OCI-LY7 (cell line): ENCODE data around the gene C2CD4B. TPM values are rescaled to one million over a fixed set of nuclear protein-coding genes. Genes with fewer than 3 reads are reported as not detected.

Source experiments
- BruUV-seq: library from RNA; stranded (reverse); fragments of 400-500 nt; replicated peaks from 2 replicates; lab custom pipeline; 2021; lab: Mats Ljungman, UMichigan
- CTCF ChIA-PET: fragments of 300-600 bp; sonication (Branson Sonifier 250); formaldehyde crosslinking; loops from one replicate; lab custom pipeline; 2022; ENCODE audit warnings: antibody characterized with exemption; ENCODE audit not compliant: unreplicated experiment; lab: Charles Lee
- POLR2A ChIA-PET: fragments of 300-600 bp; sonication (Branson Sonifier 250); formaldehyde crosslinking; loops from one replicate; lab custom pipeline; 2022; ENCODE audit warnings: antibody characterized with exemption; lab: Charles Lee
- DNase-seq: peaks from one replicate; pipeline ENCODE4 v3.0.0-alpha.2; 2015; ENCODE audit warnings: low spot score
- H2AFZ ChIP-seq: fragments of 200-600 bp; sonication (generic), shearing (Covaris generic); 2 replicates; pipeline ENCODE4 v1.6.1; 2014; ENCODE audit warnings: mild to moderate bottlenecking, antibody characterized with exemption, low read length, moderate library complexity
- H3K27ac ChIP-seq: fragments of 200-600 bp; sonication (generic); 2 replicates; pipeline ENCODE4 v1.5.1; 2014; ENCODE audit warnings: mixed run types, low read depth, mild to moderate bottlenecking, moderate library complexity, low read length, inconsistent platforms; ENCODE audit not compliant: poor library complexity, severe bottlenecking
- H3K36me3 ChIP-seq: fragments of 200-600 bp; sonication (generic); 2 replicates; pipeline ENCODE4 v1.6.1; 2014; ENCODE audit warnings: mild to moderate bottlenecking, antibody characterized with exemption, low read length, moderate library complexity, mixed read lengths; ENCODE audit not compliant: insufficient read depth
- H3K4me1 ChIP-seq: fragments of 200-600 bp; sonication (generic); 2 replicates; pipeline ENCODE4 v1.5.1; 2014; ENCODE audit warnings: mild to moderate bottlenecking, low read length; ENCODE audit not compliant: insufficient read depth, poor library complexity, severe bottlenecking
- H3K4me2 ChIP-seq: fragments of 200-600 bp; sonication (generic); 2 replicates; pipeline ENCODE4 v1.6.1; 2014; ENCODE audit warnings: mild to moderate bottlenecking, low read length
- H3K4me3 ChIP-seq: fragments of 200-600 bp; sonication (generic); 2 replicates; pipeline ENCODE4 v1.5.1; 2014; ENCODE audit warnings: mild to moderate bottlenecking, low read depth, low read length; ENCODE audit not compliant: poor library complexity, severe bottlenecking
- H3K79me2 ChIP-seq: fragments of 200-600 bp; sonication (generic); 2 replicates; pipeline ENCODE4 v1.6.1; 2016; ENCODE audit warnings: low read depth, mild to moderate bottlenecking, low read length, moderate library complexity, mixed read lengths; ENCODE audit not compliant: insufficient read depth
- H3K9me2 ChIP-seq: fragments of 200-600 bp; sonication (generic); 2 replicates; pipeline ENCODE4 v1.6.1; 2016; ENCODE audit warnings: mild to moderate bottlenecking, low read length, mixed read lengths; ENCODE audit not compliant: insufficient read depth
- H3K9me3 ChIP-seq: fragments of 200-600 bp; sonication (generic); 2 replicates; pipeline ENCODE4 v1.6.1; 2014; ENCODE audit warnings: mild to moderate bottlenecking, mixed run types, low read length, mixed read lengths
- H4K20me1 ChIP-seq: fragments of 200-600 bp; sonication (generic); 2 replicates; pipeline ENCODE4 v1.6.1; 2014; ENCODE audit warnings: mild to moderate bottlenecking, antibody characterized with exemption, low read length, moderate library complexity, mixed read lengths; ENCODE audit not compliant: insufficient read depth
- EZH2phosphoT487 ChIP-seq: fragments of 200-600 bp; sonication (generic); IDR thresholded peaks from 2 replicates; pipeline ENCODE4 v1.6.1; 2018; ENCODE audit warnings: low read depth, borderline replicate concordance, mild to moderate bottlenecking, mixed run types, antibody characterized with exemption, low read length, moderate library complexity, mixed read lengths
- intact Hi-C: fragments of 100-400 bp; cut with micrococcal nuclease; formaldehyde crosslinking; loops from one replicate; pipeline ENCODE4 v1.10.0; 2022; ENCODE audit not compliant: unreplicated experiment
- total RNA-seq, 2 experiments: library from RNA; depleted of rRNA in 1 of 2; stranded (reverse); fragments of >200 nt in 1 of 2; shearing (Covaris generic) in 1 of 2; gene quantifications; 2 replicates each; pipeline ENCODE4 v1.2.3, GENCODE V29; 2014 to 2022
- TF ChIP-seq, protein P1 (sequence below): fragments of 200-600 bp; sonication (generic); conservative IDR thresholded peaks from 2 replicates; pipeline ENCODE4 v1.5.1; 2014; ENCODE audit warnings: mild to moderate bottlenecking, antibody characterized with exemption, low read length, moderate library complexity, mixed read lengths

C2CD4B gene
- total RNA-seq, 2 experiments from 2014 or later, result not detected

GRCh38 chr15:62209821-62210220 is 44.7 kb upstream of the C2CD4B start:
- no peak overlapping the region for H3K4me3 ChIP-seq
- H3K27ac ChIP-seq, result no peak overlapping the region
- no peaks in the 10 kb centered on the region for H3K9me2 ChIP-seq
- H4K20me1 ChIP-seq, result no peaks in the 10 kb centered on the region
- TF ChIP-seq EZH2phosphoT487, result no peak
- no peak for DNase-seq
- H3K9me3 ChIP-seq, result no peaks in the 10 kb centered on the region
- BruUV-seq, result no TSS peak
- H3K36me3 ChIP-seq, result no peaks in the 10 kb centered on the region
- POLR2A ChIA-PET, result no interaction called here
- no peaks in the 10 kb centered on the region for H3K79me2 ChIP-seq
- H2AFZ ChIP-seq, result no peak overlapping the region
- H3K4me1 ChIP-seq, result no peaks in the 10 kb centered on the region
- intact Hi-C loops, result no loop called here
- H3K4me2 ChIP-seq, result no peak overlapping the region
- CTCF ChIA-PET, result no interaction called here

- CTCF ChIA-PET, result no interaction called here
Observed at GRCh38 chr15:62209322-62209721, 44.2 kb upstream of the C2CD4B start.

GRCh38 chr15:62208884-62209283 is 43.8 kb upstream of the C2CD4B start:
- POLR2A ChIA-PET, result no interaction called here
- CTCF ChIA-PET, result no interaction called here
- no peak for DNase-seq
- no peaks in the 10 kb centered on the region for H3K4me1 ChIP-seq
- H3K36me3 ChIP-seq, result no peaks in the 10 kb centered on the region
- TF ChIP-seq EZH2phosphoT487, result no peak
- TF ChIP-seq, protein P1, sequence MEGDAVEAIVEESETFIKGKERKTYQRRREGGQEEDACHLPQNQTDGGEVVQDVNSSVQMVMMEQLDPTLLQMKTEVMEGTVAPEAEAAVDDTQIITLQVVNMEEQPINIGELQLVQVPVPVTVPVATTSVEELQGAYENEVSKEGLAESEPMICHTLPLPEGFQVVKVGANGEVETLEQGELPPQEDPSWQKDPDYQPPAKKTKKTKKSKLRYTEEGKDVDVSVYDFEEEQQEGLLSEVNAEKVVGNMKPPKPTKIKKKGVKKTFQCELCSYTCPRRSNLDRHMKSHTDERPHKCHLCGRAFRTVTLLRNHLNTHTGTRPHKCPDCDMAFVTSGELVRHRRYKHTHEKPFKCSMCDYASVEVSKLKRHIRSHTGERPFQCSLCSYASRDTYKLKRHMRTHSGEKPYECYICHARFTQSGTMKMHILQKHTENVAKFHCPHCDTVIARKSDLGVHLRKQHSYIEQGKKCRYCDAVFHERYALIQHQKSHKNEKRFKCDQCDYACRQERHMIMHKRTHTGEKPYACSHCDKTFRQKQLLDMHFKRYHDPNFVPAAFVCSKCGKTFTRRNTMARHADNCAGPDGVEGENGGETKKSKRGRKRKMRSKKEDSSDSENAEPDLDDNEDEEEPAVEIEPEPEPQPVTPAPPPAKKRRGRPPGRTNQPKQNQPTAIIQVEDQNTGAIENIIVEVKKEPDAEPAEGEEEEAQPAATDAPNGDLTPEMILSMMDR, result no peak
- no peak overlapping the region for H3K4me3 ChIP-seq
- H4K20me1 ChIP-seq, result no peaks in the 10 kb centered on the region
- H3K4me2 ChIP-seq, result no peak overlapping the region
- no peak overlapping the region for H2AFZ ChIP-seq
- H3K9me3 ChIP-seq, result no peaks in the 10 kb centered on the region
- no TSS peak for BruUV-seq
- intact Hi-C loops, result no loop called here
- no peaks in the 10 kb centered on the region for H3K9me2 ChIP-seq
- no peaks in the 10 kb centered on the region for H3K79me2 ChIP-seq
- H3K27ac ChIP-seq, result no peak overlapping the region

More at GRCh38 chr15:62209322-62209721, 44.2 kb upstream of the C2CD4B start:
- Histone ChIP-seq H3K79me2 (no peaks in the 10 kb centered on the region), H3K27ac (no peak overlapping the region), H3K9me2 (no peaks in the 10 kb centered on the region), H3K4me3 (no peak overlapping the region), H3K4me2 (no peak overlapping the region), H2AFZ (no peak overlapping the region), H4K20me1 (no peaks in the 10 kb centered on the region), H3K4me1 (no peaks in the 10 kb centered on the region), H3K36me3 (no peaks in the 10 kb centered on the region), H3K9me3 (no peaks in the 10 kb centered on the region)
- no TSS peak for BruUV-seq
- no peak for TF ChIP-seq EZH2phosphoT487
- TF ChIP-seq, protein P1, result no peak
- DNase-seq, result no peak
- intact Hi-C loops, result no loop called here
- POLR2A ChIA-PET, result no interaction called here
